Activated CD8-positive, alpha-beta memory T cell treated with anti-CD3 and anti-CD28 coated beads for 48 hours (primary cell): ENCODE results near the gene MGAM2.

Source experiments
- DNase-seq, 3 experiments: peaks; one replicate each; pipeline ENCODE4 v3.0.0-alpha.2; 2020; ENCODE audit warnings: low read depth in 2 of 3, low spot score in 2 of 3

MGAM2 gene

GRCh38 chr7:142263598-142264380, 152.3 kb downstream of the MGAM2 start:
- DNase-seq, result no peak
